ENCODE data around the gene GPHB5. TPM values are rescaled to one million over a fixed set of nuclear protein-coding genes. Genes with fewer than 3 reads are reported as not detected.

GPHB5 gene
- total and polyA plus RNA-seq, 9 donors, result not detected

- WGBS, 3 donors, result 85 to 93% (median 87%) methylated on average over 7 of the region's 7 CpGs
- intact Hi-C loops (cut with DNase I), result no loop called here
- Histone ChIP-seq H3K27me3 (no peaks in the 10 kb centered on the region), H3K9me3 (no peaks in the 10 kb centered on the region), H3K27ac (no peak overlapping the region), H3K4me3 (no peak overlapping the region), H3K36me3 (no peaks in the 10 kb centered on the region), H3K4me1 (ENCODE audit: insufficient read depth) (no peaks in the 10 kb centered on the region)
- TF ChIP-seq EP300 (IDR thresholded peaks at IDR 0.05), result no peak
- no peak for TF ChIP-seq POLR2A (IDR thresholded peaks at IDR 0.05)
- no peak for TF ChIP-seq CTCF (IDR thresholded peaks at IDR 0.05)
- no peak for DNase-seq
These were observed 39.1 kb upstream of the GPHB5 start for GRCh38 chr14:63357841-63358240.

GRCh38 chr14:63345826-63346225 lies 27.1 kb upstream of the GPHB5 start:
- Histone ChIP-seq H3K27me3 (no peaks in the 10 kb centered on the region), H3K4me1 (ENCODE audit: insufficient read depth) (no peaks in the 10 kb centered on the region), H3K9me3 (no peaks in the 10 kb centered on the region), H3K27ac (no peak overlapping the region), H3K36me3 (no peaks in the 10 kb centered on the region), H3K4me3 (no peak overlapping the region)
- 36 to 54% (median 44%) methylated on average over 3 of the region's 3 CpGs for WGBS, 3 donors
- DNase-seq, result no peak
- TF ChIP-seq POLR2A (IDR thresholded peaks at IDR 0.05) (no peak), CTCF (IDR thresholded peaks at IDR 0.05) (no peak), EP300 (IDR thresholded peaks at IDR 0.05) (no peak)
- intact Hi-C loops (cut with DNase I), result no loop called here

- intact Hi-C loops (cut with DNase I), result no loop called here
- TF ChIP-seq POLR2A (IDR thresholded peaks at IDR 0.05) (no peak), CTCF (IDR thresholded peaks at IDR 0.05) (no peak), EP300 (IDR thresholded peaks at IDR 0.05) (no peak)
- no peaks in the 10 kb centered on the region for H3K36me3 ChIP-seq
- DNase-seq, result no peak
- no peaks in the 10 kb centered on the region for H3K4me1 ChIP-seq (ENCODE audit: insufficient read depth)
- H3K9me3 ChIP-seq, result no peaks in the 10 kb centered on the region
- H3K4me3 ChIP-seq, result no peak overlapping the region
- H3K27me3 ChIP-seq, result no peaks in the 10 kb centered on the region
- H3K27ac ChIP-seq, result no peak overlapping the region
- 55 to 67% (median 60%) methylated on average over 4 of the region's 4 CpGs for WGBS, 3 donors
These were observed 25.6 kb upstream of the GPHB5 start for GRCh38 chr14:63344336-63344735.

- DNase-seq, result no peak
- Histone ChIP-seq H3K9me3 (no peaks in the 10 kb centered on the region), H3K4me1 (ENCODE audit: insufficient read depth) (no peaks in the 10 kb centered on the region), H3K27ac (no peak overlapping the region), H3K27me3 (no peaks in the 10 kb centered on the region), H3K36me3 (no peaks in the 10 kb centered on the region), H3K4me3 (no peak overlapping the region)
- intact Hi-C loops (cut with DNase I), result no loop called here
- TF ChIP-seq EP300 (IDR thresholded peaks at IDR 0.05) (no peak), CTCF (IDR thresholded peaks at IDR 0.05) (no peak), POLR2A (IDR thresholded peaks at IDR 0.05) (no peak)
- WGBS, 3 donors, result 86 to 88% (median 86%) methylated on average over 1 of the region's 1 CpG
These were observed 25.1 kb upstream of the GPHB5 start for GRCh38 chr14:63343878-63344277.

- intact Hi-C loops (cut with DNase I), result no loop called here
- Histone ChIP-seq H3K27me3 (no peaks in the 10 kb centered on the region), H3K4me1 (ENCODE audit: insufficient read depth) (no peaks in the 10 kb centered on the region), H3K4me3 (no peak overlapping the region), H3K27ac (no peak overlapping the region), H3K36me3 (no peaks in the 10 kb centered on the region), H3K9me3 (no peaks in the 10 kb centered on the region)
- TF ChIP-seq EP300 (IDR thresholded peaks at IDR 0.05) (no peak), CTCF (IDR thresholded peaks at IDR 0.05) (no peak), POLR2A (IDR thresholded peaks at IDR 0.05) (no peak)
- WGBS, 3 donors, result 74 to 84% (median 80%) methylated on average over 7 of the region's 7 CpGs
- DNase-seq, result no peak
These were observed 23.6 kb upstream of the GPHB5 start for GRCh38 chr14:63342371-63342770.
